ENCODE measurements around the gene ZFYVE21.

Gene ZFYVE21

DNA sequence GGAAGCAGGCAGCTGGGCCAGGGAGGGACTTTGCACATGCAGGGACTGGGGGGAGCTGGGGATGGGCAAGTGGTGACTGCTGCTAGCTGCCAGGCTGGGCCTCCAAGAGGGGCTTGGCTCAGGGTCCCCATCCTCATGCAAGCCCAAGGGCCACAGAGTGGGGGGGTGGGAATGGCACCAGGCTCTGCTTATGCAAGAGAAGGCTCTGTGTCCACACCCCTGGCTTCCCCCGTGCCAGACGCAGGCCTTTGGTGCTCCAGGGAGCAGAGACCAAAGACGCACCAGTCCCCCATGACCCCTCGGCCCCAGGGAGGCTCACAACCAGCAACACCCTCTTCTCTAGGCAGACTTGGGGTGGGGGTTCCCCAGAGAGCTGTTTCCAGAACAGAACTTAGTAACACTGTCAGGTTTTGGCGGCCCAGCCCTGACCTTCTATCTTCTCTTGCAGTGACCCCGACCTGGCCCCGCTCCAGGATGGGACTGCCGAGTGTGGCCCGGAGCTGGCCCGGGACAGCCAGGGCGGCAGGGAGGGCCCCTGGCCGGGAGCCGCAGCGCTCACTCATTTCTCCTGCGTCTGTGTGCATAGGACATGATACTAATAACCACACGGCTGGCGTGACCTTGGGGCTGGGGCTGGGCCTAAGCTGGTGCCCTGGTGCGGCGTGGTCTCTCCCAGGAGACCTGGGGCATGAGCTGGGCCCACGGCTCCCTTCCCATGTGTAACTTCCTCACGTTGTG lies 14.7 kb upstream of the ZFYVE21 start:
- peaks cover 92% of the 10 kb centered on the region for H3K36me3 ChIP-seq (ENCODE audit: control insufficient read depth, low read length)
- peak overlapping the region; percentile 57 for H3K27ac ChIP-seq (ENCODE audit: low read depth, low read length)
- no peaks in the 10 kb centered on the region; the same call in 1 of the 2 replicates for H4K20me1 ChIP-seq (ENCODE audit: control insufficient read depth, insufficient read depth, low read depth, low read length)
- H3K4me1 ChIP-seq (ENCODE audit: control insufficient read depth, low read length): peaks cover 76% of the 10 kb centered on the region
- no peaks in the 10 kb centered on the region for H3K27me3 ChIP-seq (ENCODE audit: control insufficient read depth, low read length)
- H3F3A ChIP-seq (ENCODE audit: control insufficient read depth, insufficient read depth): peaks cover 19% of the 10 kb centered on the region
- no peaks in the 10 kb centered on the region for H3K9me2 ChIP-seq (replicated peaks; ENCODE audit: control insufficient read depth, low read length)
- no peak for TF ChIP-seq EZH2phosphoT487 (IDR thresholded peaks at IDR 0.05; ENCODE audit: borderline replicate concordance, low read length)
- TF ChIP-seq, protein P1, sequence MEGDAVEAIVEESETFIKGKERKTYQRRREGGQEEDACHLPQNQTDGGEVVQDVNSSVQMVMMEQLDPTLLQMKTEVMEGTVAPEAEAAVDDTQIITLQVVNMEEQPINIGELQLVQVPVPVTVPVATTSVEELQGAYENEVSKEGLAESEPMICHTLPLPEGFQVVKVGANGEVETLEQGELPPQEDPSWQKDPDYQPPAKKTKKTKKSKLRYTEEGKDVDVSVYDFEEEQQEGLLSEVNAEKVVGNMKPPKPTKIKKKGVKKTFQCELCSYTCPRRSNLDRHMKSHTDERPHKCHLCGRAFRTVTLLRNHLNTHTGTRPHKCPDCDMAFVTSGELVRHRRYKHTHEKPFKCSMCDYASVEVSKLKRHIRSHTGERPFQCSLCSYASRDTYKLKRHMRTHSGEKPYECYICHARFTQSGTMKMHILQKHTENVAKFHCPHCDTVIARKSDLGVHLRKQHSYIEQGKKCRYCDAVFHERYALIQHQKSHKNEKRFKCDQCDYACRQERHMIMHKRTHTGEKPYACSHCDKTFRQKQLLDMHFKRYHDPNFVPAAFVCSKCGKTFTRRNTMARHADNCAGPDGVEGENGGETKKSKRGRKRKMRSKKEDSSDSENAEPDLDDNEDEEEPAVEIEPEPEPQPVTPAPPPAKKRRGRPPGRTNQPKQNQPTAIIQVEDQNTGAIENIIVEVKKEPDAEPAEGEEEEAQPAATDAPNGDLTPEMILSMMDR (IDR thresholded peaks at IDR 0.05; ENCODE audit: low read depth, low read length, poor library complexity, severe bottlenecking): no peak
- H3K4me2 ChIP-seq (ENCODE audit: low read length): peak overlapping the region; percentile 34
- H3K79me2 ChIP-seq (ENCODE audit: control insufficient read depth, low read length): peaks cover 47% of the 10 kb centered on the region
- H3K9me3 ChIP-seq (ENCODE audit: control insufficient read depth, insufficient read depth, low read length): no peaks in the 10 kb centered on the region
- H3K4me3 ChIP-seq (ENCODE audit: low read length): no peak overlapping the region

DNA sequence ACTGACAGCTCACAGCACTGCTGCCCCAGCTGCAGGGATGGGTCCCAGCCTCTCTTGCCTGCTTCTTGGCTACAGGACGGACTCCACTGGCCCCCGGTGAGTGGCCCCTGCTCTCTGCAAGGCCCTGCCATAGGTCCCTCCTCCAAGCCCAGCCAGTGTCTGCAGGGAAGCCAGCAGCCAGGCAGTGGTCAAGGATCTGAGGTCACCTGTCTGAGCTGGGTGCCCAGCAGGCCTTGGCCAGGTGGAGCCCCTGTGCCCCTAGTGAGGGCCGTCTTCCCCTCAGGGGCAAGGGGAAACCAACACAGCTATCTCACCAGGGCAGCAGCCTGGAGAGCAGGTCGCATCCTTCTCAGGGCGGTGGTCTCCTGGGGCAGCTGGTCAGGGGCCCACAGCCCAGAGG lies 13.5 kb upstream of the ZFYVE21 start:
- Histone ChIP-seq H3K27ac (ENCODE audit: low read depth, low read length) (peak overlapping the region; percentile 57), H3K36me3 (ENCODE audit: control insufficient read depth, low read length) (peaks cover 93% of the 10 kb centered on the region), H3K4me2 (ENCODE audit: low read length) (peak overlapping the region; percentile 34), H3K79me2 (ENCODE audit: control insufficient read depth, low read length) (peaks cover 38% of the 10 kb centered on the region), H4K20me1 (ENCODE audit: control insufficient read depth, insufficient read depth, low read depth, low read length) (no peaks in the 10 kb centered on the region; the same call in 1 of the 2 replicates), H3K9me3 (ENCODE audit: control insufficient read depth, insufficient read depth, low read length) (no peaks in the 10 kb centered on the region), H3K4me1 (ENCODE audit: control insufficient read depth, low read length) (peaks cover 64% of the 10 kb centered on the region), H3K9me2 (replicated peaks; ENCODE audit: control insufficient read depth, low read length) (no peaks in the 10 kb centered on the region), H3F3A (ENCODE audit: control insufficient read depth, insufficient read depth) (peaks cover 8% of the 10 kb centered on the region), H3K4me3 (ENCODE audit: low read length) (no peak overlapping the region), H3K27me3 (ENCODE audit: control insufficient read depth, low read length) (no peaks in the 10 kb centered on the region)
- TF ChIP-seq, protein P1 (IDR thresholded peaks at IDR 0.05; ENCODE audit: low read depth, low read length, poor library complexity, severe bottlenecking): no peak
- no peak for TF ChIP-seq EZH2phosphoT487 (IDR thresholded peaks at IDR 0.05; ENCODE audit: borderline replicate concordance, low read length)

DNA sequence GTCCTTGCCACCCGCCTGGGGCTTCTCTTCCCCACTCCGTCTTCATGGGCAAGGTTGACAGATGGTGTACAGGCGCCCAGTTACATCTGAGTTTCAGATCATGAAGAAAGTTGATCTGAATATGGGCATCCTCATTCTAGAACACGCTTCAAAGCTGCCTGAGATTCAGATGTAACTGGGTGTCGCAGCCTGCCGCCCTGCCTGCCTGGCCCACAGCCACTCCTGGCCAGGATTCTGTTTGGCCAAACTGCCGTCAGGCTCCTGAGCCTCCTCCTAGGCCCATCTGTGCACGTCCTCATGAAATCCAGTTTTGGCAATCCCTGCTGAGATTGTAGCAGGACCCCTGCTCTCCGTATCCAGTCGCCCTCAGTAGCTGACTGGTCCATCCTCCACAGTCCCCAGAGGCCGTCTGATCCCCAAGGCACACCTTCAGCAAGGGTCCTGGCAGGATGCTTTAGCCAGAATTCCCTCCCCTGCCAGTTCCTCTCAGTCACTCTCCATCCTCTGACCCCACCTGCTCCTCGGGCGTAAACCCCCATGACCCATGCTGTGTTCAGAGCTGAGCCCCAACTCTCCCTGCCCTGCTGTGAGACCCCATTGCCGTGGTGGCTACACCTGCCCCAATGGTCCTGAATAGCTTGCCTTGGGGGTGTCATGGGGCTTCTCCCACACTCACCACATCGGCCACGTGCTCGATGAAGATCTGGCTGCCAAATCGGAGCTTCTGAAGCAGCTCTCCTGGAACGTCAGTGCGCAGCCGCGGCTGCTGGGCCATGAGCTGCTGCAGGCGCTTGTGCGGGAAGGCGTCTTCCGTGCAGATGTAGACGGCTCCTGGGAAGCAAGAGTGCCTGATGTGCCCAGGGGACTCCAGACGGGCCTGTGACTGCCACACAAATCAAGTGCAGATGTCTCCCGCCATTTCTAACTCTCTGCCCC lies 12.8 kb upstream of the ZFYVE21 start:
- Histone ChIP-seq H3K4me1 (ENCODE audit: control insufficient read depth, low read length) (peaks cover 58% of the 10 kb centered on the region), H3K79me2 (ENCODE audit: control insufficient read depth, low read length) (peaks cover 32% of the 10 kb centered on the region), H3K36me3 (ENCODE audit: control insufficient read depth, low read length) (peaks cover 93% of the 10 kb centered on the region), H3K4me3 (ENCODE audit: low read length) (no peak overlapping the region), H3K27ac (ENCODE audit: low read depth, low read length) (peak overlapping the region; percentile 57), H3K9me3 (ENCODE audit: control insufficient read depth, insufficient read depth, low read length) (no peaks in the 10 kb centered on the region), H3F3A (ENCODE audit: control insufficient read depth, insufficient read depth) (peaks cover 6% of the 10 kb centered on the region; the same call in 1 of the 2 replicates), H4K20me1 (ENCODE audit: control insufficient read depth, insufficient read depth, low read depth, low read length) (no peaks in the 10 kb centered on the region; the same call in 1 of the 2 replicates), H3K9me2 (replicated peaks; ENCODE audit: control insufficient read depth, low read length) (no peaks in the 10 kb centered on the region), H3K4me2 (ENCODE audit: low read length) (0 out of 2 replicates have a peak overlapping the region, but pooled peaks have one; percentile 34), H3K27me3 (ENCODE audit: control insufficient read depth, low read length) (no peaks in the 10 kb centered on the region)
- TF ChIP-seq, protein P1 (IDR thresholded peaks at IDR 0.05; ENCODE audit: low read depth, low read length, poor library complexity, severe bottlenecking): no peak
- no peak for TF ChIP-seq EZH2phosphoT487 (IDR thresholded peaks at IDR 0.05; ENCODE audit: borderline replicate concordance, low read length)

Measured in DOHH2 (cell line).